Hepatocyte (in vitro differentiated cells): ENCODE measurements around the gene ANO10. TPM values are rescaled to one million over a fixed set of nuclear protein-coding genes. Genes with fewer than 3 reads are reported as not detected.

ENCODE experiments used
- DNase-seq: peaks from one replicate; pipeline ENCODE4 v3.0.0-alpha.2; 2016; ENCODE audit warnings: low spot score
- H2AFZ ChIP-seq: fragments of 200-600 bp; sonication (generic); 2 replicates; pipeline ENCODE4 v1.6.0; 2016; ENCODE audit warnings: antibody characterized with exemption, mild to moderate bottlenecking
- H3K27ac ChIP-seq: fragments of 200-600 bp; sonication (generic); 2 replicates; pipeline ENCODE4 v1.5.1; 2016; ENCODE audit warnings: mild to moderate bottlenecking
- H3K27me3 ChIP-seq: fragments of 200-600 bp; sonication (generic); 2 replicates; pipeline ENCODE4 v1.6.1; 2016
- H3K36me3 ChIP-seq: fragments of 200-600 bp; sonication (generic); replicated peaks from 2 replicates; pipeline ENCODE4 v1.5.1; 2016; ENCODE audit warnings: low read depth; ENCODE audit not compliant: insufficient read depth
- H3K4me1 ChIP-seq: fragments of 200-600 bp; sonication (generic); 2 replicates; pipeline ENCODE4 v1.5.1; 2016; ENCODE audit warnings: mild to moderate bottlenecking, moderate library complexity; ENCODE audit not compliant: insufficient read depth
- H3K4me2 ChIP-seq: fragments of 200-600 bp; sonication (generic); 2 replicates; pipeline ENCODE4 v1.6.0; 2016
- H3K4me3 ChIP-seq: fragments of 200-600 bp; sonication (generic); 2 replicates; pipeline ENCODE4 v1.5.1; 2016; ENCODE audit warnings: mild to moderate bottlenecking
- H3K79me2 ChIP-seq: fragments of 200-600 bp; sonication (generic); 2 replicates; pipeline ENCODE4 v1.6.0; 2017; ENCODE audit warnings: mild to moderate bottlenecking
- H3K9me2 ChIP-seq: fragments of 200-600 bp; sonication (generic); replicated peaks from 2 replicates; pipeline ENCODE4 v1.6.0; 2017; ENCODE audit warnings: mild to moderate bottlenecking; ENCODE audit not compliant: insufficient read depth
- H3K9me3 ChIP-seq: fragments of 200-600 bp; sonication (generic); 2 replicates; pipeline ENCODE4 v1.5.1; 2016; ENCODE audit warnings: low read depth, mild to moderate bottlenecking
- H4K20me1 ChIP-seq: fragments of 200-600 bp; sonication (generic); 2 replicates; pipeline ENCODE4 v1.6.0; 2016; ENCODE audit warnings: mild to moderate bottlenecking; ENCODE audit not compliant: insufficient read depth, poor library complexity, severe bottlenecking
- EZH2 ChIP-seq: fragments of 200-600 bp; sonication (generic); IDR thresholded peaks from 2 replicates; pipeline ENCODE4 v1.6.1; 2016; ENCODE audit warnings: antibody characterized with exemption, mild to moderate bottlenecking, borderline replicate concordance
- EZH2phosphoT487 ChIP-seq: fragments of 200-600 bp; sonication (generic); IDR thresholded peaks from one replicate; pipeline ENCODE4 v1.6.1; 2018; ENCODE audit warnings: antibody characterized with exemption, mild to moderate bottlenecking, low read depth, moderate library complexity; ENCODE audit not compliant: unreplicated experiment, severe bottlenecking
- WGBS: methylation state at CpG from one replicate; pipeline ENCODE4 v1.1.6; 2016; ENCODE audit warnings: low lambda C conversion rate; ENCODE audit errors: missing lambda C conversion rate; 5-methylcytosine and 5-hydroxymethylcytosine counted together
- polyA plus RNA-seq: library from polyadenylated mRNA; unstranded; fragments of >200 nt; fragmentation: Nextera tagmentation; extraction: Ambion mirVana; gene quantifications from 2 replicates; pipeline ENCODE4 v1.2.1, GENCODE V29; 2016
- total RNA-seq: library from RNA; depleted of rRNA; stranded (reverse); fragments of >200 nt; gene quantifications from 2 replicates; pipeline ENCODE4 v1.2.3, GENCODE V29; 2014
- TF ChIP-seq, protein P1 (sequence below): fragments of 200-600 bp; sonication (generic); IDR thresholded peaks from 2 replicates; pipeline ENCODE4 v1.5.1; 2016; ENCODE audit warnings: antibody characterized with exemption, mild to moderate bottlenecking; ENCODE audit not compliant: poor library complexity

Gene ANO10
- total and polyA plus RNA-seq, 2 experiments from 2014 or later: 28.5 to 33.5 TPM

DNA sequence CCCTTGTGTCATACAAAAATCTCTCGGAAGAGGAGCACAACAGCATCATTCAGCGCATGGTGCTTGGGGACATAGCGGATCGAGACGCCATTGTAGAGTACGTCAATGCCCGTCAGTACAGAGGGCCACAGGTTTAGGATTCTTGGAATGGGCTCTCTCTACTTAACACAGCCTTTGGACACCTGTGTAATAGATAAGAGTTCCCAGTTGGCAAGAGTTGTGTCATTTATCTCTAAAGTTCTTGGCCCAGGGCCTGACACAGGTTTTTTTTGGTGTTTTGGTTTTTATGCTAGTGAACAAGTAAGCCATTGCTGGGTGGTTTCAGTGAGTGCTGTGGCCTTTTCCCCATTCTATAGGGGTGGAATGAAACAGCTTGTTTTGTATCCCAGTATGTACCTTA, 281.4 kb downstream of the ANO10 start:
- no peak overlapping the region for H3K27ac ChIP-seq
- peaks cover 17% of the 10 kb centered on the region for H3K36me3 ChIP-seq
- no peaks in the 10 kb centered on the region for H3K4me1 ChIP-seq
- H3K9me3 ChIP-seq: peaks cover 30% of the 10 kb centered on the region
- no peak for DNase-seq
- TF ChIP-seq EZH2 (no peak), EZH2phosphoT487 (no peak)
- TF ChIP-seq, protein P1, sequence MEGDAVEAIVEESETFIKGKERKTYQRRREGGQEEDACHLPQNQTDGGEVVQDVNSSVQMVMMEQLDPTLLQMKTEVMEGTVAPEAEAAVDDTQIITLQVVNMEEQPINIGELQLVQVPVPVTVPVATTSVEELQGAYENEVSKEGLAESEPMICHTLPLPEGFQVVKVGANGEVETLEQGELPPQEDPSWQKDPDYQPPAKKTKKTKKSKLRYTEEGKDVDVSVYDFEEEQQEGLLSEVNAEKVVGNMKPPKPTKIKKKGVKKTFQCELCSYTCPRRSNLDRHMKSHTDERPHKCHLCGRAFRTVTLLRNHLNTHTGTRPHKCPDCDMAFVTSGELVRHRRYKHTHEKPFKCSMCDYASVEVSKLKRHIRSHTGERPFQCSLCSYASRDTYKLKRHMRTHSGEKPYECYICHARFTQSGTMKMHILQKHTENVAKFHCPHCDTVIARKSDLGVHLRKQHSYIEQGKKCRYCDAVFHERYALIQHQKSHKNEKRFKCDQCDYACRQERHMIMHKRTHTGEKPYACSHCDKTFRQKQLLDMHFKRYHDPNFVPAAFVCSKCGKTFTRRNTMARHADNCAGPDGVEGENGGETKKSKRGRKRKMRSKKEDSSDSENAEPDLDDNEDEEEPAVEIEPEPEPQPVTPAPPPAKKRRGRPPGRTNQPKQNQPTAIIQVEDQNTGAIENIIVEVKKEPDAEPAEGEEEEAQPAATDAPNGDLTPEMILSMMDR: no peak
- 97% methylated on average over 7 of the region's 7 CpGs for WGBS
- no peak overlapping the region for H3K4me2 ChIP-seq
- no peak overlapping the region for H2AFZ ChIP-seq
- peaks cover 7% of the 10 kb centered on the region for H3K79me2 ChIP-seq
- H3K4me3 ChIP-seq: no peak overlapping the region
- H3K27me3 ChIP-seq: no peaks in the 10 kb centered on the region
- H3K9me2 ChIP-seq: no peaks in the 10 kb centered on the region
- no peaks in the 10 kb centered on the region for H4K20me1 ChIP-seq

GRCh38 chr3:43338295-43338694, 283.5 kb downstream of the ANO10 start:
- 95% methylated on average over 2 of the region's 2 CpGs for WGBS
- Histone ChIP-seq H3K4me3 (no peak overlapping the region), H3K27me3 (no peaks in the 10 kb centered on the region), H3K36me3 (peaks cover 21% of the 10 kb centered on the region), H3K27ac (no peak overlapping the region), H3K79me2 (peaks cover 20% of the 10 kb centered on the region), H3K4me2 (no peak overlapping the region), H3K4me1 (no peaks in the 10 kb centered on the region), H3K9me3 (peaks cover 35% of the 10 kb centered on the region), H3K9me2 (no peaks in the 10 kb centered on the region), H4K20me1 (no peaks in the 10 kb centered on the region), H2AFZ (no peak overlapping the region)
- DNase-seq: no peak
- TF ChIP-seq, protein P1: no peak

GRCh38 chr3:43335799-43336198, 286.0 kb downstream of the ANO10 start:
- peaks cover 18% of the 10 kb centered on the region for H3K36me3 ChIP-seq
- no peak overlapping the region for H3K4me2 ChIP-seq
- H3K27ac ChIP-seq: no peak overlapping the region
- no peak overlapping the region for H2AFZ ChIP-seq
- H3K4me1 ChIP-seq: no peaks in the 10 kb centered on the region
- H3K9me3 ChIP-seq: peaks cover 35% of the 10 kb centered on the region
- no peak overlapping the region for H3K4me3 ChIP-seq
- WGBS: 95% methylated on average over 1 of the region's 1 CpG
- H4K20me1 ChIP-seq: no peaks in the 10 kb centered on the region
- peaks cover 35% of the 10 kb centered on the region for H3K79me2 ChIP-seq
- DNase-seq: no peak
- H3K27me3 ChIP-seq: no peaks in the 10 kb centered on the region
- no peaks in the 10 kb centered on the region for H3K9me2 ChIP-seq
- TF ChIP-seq EZH2phosphoT487 (no peak), EZH2 (no peak)
- TF ChIP-seq, protein P1: no peak

DNA sequence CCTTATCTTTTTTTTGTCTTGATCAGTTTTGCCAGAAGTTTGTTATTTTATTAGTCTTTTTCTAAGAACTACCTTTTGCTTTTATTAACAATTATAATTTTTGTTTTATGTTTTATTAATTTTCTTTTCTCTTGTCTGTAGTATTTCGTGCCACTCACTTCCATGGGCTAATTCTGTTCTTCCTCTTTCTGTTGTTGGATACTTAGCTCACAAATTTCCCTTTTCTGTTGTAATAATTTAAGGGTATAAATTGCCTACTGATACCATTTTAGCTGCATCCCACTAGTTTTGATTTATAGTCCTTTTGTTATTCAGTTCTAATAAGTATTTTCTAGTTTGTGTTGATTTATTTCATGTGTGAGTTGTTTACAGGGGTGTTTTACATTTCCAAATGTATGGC, 286.8 kb downstream of the ANO10 start:
- Histone ChIP-seq H3K36me3 (peaks cover 18% of the 10 kb centered on the region), H3K79me2 (peaks cover 43% of the 10 kb centered on the region)
- no peak for DNase-seq

More for the DNA sequence above, 286.8 kb downstream of the ANO10 start:
- Histone ChIP-seq H3K4me3 (no peak overlapping the region), H3K9me3 (peaks cover 35% of the 10 kb centered on the region), H3K4me2 (no peak overlapping the region), H3K27me3 (no peaks in the 10 kb centered on the region), H4K20me1 (peaks cover 4% of the 10 kb centered on the region), H3K4me1 (no peaks in the 10 kb centered on the region), H2AFZ (no peak overlapping the region), H3K27ac (no peak overlapping the region), H3K9me2 (no peaks in the 10 kb centered on the region)
- TF ChIP-seq, protein P1: no peak
- TF ChIP-seq EZH2phosphoT487 (no peak), EZH2 (no peak)
- WGBS: 100% methylated on average over 1 of the region's 1 CpG
